Suprapubic skin (tissue), 4 donors: ENCODE results near the gene DDX5. TPM values are rescaled to one million over a fixed set of nuclear protein-coding genes. Genes with fewer than 3 reads are reported as not detected.
A peak's percentile ranks its signal among the peaks of the same experiment; 100 is the strongest.
"Not testable (repeated sequence)": the region's sequence is repeated elsewhere in the genome, so short reads cannot be mapped to it uniquely, and the experiment has no call there.

Experiments
- DNase-seq, 2 donors: peaks; one replicate each; pipeline ENCODE4 v3.0.0-alpha.2; 2019; ENCODE audit warnings: low spot score in 2 of 2
- H3K27ac ChIP-seq: fragments of 200-600 bp; sonication (generic); one replicate; pipeline ENCODE4 v1.5.1; 2019
- H3K27me3 ChIP-seq: fragments of 200-600 bp; sonication (generic); one replicate; pipeline ENCODE4 v1.5.1; 2019
- H3K36me3 ChIP-seq: fragments of 200-600 bp; sonication (generic); one replicate; pipeline ENCODE4 v1.5.1; 2019
- H3K4me1 ChIP-seq: fragments of 200-600 bp; sonication (generic); one replicate; pipeline ENCODE4 v1.5.1; 2019
- H3K4me3 ChIP-seq: fragments of 200-600 bp; sonication (generic); one replicate; pipeline ENCODE4 v1.5.1; 2019; ENCODE audit warnings: mild to moderate bottlenecking
- H3K9me3 ChIP-seq: fragments of 200-600 bp; sonication (generic); one replicate; pipeline ENCODE4 v1.5.1; 2019
- EP300 ChIP-seq: sonication (generic); formaldehyde crosslinking; IDR thresholded peaks from one replicate; pipeline ENCODE4 v1.6.1; 2017; ENCODE audit warnings: antibody characterized with exemption
- POLR2A ChIP-seq, 2 donors: fragments of 450-650 bp; IDR thresholded peaks; one replicate each; pipeline ENCODE4 v1.6.1; 2017; ENCODE audit warnings: antibody characterized with exemption in 2 of 2, mild to moderate bottlenecking in 2 of 2, moderate library complexity in 2 of 2
- POLR2AphosphoS5 ChIP-seq, 3 donors: sonication (generic); formaldehyde crosslinking; IDR thresholded peaks; one replicate each; pipeline ENCODE4 v1.6.1; 2017; ENCODE audit warnings: antibody characterized with exemption in 3 of 3
- WGBS: methylation state at CpG from one replicate; pipeline ENCODE4 v1.1.5; 2018; 5-methylcytosine and 5-hydroxymethylcytosine counted together
- total RNA-seq, 4 donors: library from RNA; depleted of rRNA; stranded (reverse); fragments of >200 nt; gene quantifications; one replicate each; pipeline ENCODE4 v1.1.0, GENCODE V29; 2016
- TF ChIP-seq, protein P1 (sequence below), 2 donors: fragments of 200-600 bp in 1 of 2; fragments of 450-650 bp in 1 of 2; sonication (generic) in 1 of 2; IDR thresholded peaks; one replicate each; pipeline ENCODE4 v1.5.1; 2016 to 2019; ENCODE audit warnings: antibody characterized with exemption in 2 of 2, mild to moderate bottlenecking in 1 of 2, moderate library complexity in 1 of 2

Gene DDX5
- total RNA-seq, 4 donors from 2014 or later = 532 to 1,402 (median 922) TPM

DNA sequence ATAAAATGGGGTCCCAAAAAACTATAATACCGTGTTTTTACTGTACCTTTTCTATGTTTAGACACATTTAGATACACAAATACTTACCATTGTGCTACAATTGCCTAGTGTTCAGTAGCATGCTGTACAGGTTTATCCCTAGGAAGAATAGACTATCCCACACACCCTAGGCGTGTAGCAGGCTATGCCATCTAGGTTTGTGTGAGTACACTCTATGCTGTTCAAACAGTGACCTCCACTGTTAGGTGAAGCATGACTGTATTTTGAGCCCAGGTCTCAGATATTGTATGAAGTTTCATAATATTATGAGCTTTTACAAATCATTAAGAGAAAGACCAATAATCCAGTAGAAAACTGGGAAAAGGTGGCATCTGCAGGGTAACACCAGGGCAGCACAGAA, 33.5 kb downstream of the DDX5 start:
- no peak for DNase-seq
- no peaks in the 10 kb centered on the region for H3K9me3 ChIP-seq
- no peaks in the 10 kb centered on the region for H3K36me3 ChIP-seq
- 91% methylated on average over 2 of the region's 2 CpGs for WGBS
- H3K27me3 ChIP-seq = no peaks in the 10 kb centered on the region
- H3K27ac ChIP-seq = no peak overlapping the region
- TF ChIP-seq, protein P1, sequence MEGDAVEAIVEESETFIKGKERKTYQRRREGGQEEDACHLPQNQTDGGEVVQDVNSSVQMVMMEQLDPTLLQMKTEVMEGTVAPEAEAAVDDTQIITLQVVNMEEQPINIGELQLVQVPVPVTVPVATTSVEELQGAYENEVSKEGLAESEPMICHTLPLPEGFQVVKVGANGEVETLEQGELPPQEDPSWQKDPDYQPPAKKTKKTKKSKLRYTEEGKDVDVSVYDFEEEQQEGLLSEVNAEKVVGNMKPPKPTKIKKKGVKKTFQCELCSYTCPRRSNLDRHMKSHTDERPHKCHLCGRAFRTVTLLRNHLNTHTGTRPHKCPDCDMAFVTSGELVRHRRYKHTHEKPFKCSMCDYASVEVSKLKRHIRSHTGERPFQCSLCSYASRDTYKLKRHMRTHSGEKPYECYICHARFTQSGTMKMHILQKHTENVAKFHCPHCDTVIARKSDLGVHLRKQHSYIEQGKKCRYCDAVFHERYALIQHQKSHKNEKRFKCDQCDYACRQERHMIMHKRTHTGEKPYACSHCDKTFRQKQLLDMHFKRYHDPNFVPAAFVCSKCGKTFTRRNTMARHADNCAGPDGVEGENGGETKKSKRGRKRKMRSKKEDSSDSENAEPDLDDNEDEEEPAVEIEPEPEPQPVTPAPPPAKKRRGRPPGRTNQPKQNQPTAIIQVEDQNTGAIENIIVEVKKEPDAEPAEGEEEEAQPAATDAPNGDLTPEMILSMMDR (IDR thresholded peaks at IDR 0.05) = no peak
- no peak for TF ChIP-seq POLR2AphosphoS5 (IDR thresholded peaks at IDR 0.05)
- TF ChIP-seq EP300 = no peak
- TF ChIP-seq POLR2A (IDR thresholded peaks at IDR 0.05) = no peak
- no peaks in the 10 kb centered on the region for H3K4me1 ChIP-seq
- H3K4me3 ChIP-seq = no peak overlapping the region

DNA sequence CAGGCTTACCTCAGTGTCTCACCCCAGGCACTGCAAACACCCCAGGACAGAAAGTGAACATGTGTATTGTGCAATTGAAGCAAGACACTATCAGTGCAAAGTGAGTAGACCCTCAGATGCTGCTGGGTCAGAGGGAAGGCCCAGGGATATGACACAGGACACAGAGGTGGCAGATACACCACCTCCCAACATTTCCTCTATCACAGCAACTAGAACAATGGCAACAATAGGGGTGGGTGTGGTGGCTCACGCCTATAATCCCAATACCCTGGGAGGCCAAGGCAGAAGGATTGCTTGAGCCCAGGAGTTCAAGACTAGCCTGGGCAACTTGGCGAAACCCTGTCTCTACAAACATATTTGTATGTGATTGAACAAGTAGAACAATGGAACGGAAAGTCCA, 34.6 kb downstream of the DDX5 start:
- no peak overlapping the region for H3K4me3 ChIP-seq
- DNase-seq = no peak
- H3K27me3 ChIP-seq = no peaks in the 10 kb centered on the region
- H3K36me3 ChIP-seq = no peaks in the 10 kb centered on the region
- WGBS = 96% methylated on average over 3 of the region's 3 CpGs
- no peaks in the 10 kb centered on the region for H3K4me1 ChIP-seq
- H3K9me3 ChIP-seq = no peaks in the 10 kb centered on the region
- no peak overlapping the region for H3K27ac ChIP-seq
- TF ChIP-seq EP300 = no peak

DNA sequence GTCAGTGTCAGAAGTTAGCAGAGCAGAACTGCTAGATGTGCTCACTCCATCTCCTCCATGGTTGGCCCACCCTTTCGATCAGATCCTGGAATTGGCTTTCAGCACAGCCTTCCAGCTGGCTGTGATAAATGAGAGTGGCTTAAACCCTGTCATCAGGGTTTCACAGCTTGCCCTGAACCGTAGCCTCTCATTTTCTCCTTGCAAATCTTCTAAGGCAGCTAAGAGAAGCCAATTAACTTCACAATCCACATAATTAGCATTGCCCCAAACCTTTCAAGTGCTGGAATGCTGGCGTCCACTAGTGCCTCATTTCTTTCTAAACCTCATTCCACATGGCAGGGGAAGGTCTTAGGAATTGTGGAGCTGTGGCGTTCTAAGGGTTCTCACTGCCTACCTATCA, 35.5 kb downstream of the DDX5 start:
- H3K4me3 ChIP-seq = no peak overlapping the region
- TF ChIP-seq, protein P1 (IDR thresholded peaks at IDR 0.05) = no peak
- no peaks in the 10 kb centered on the region for H3K27me3 ChIP-seq
- no peaks in the 10 kb centered on the region for H3K9me3 ChIP-seq
- no peaks in the 10 kb centered on the region for H3K36me3 ChIP-seq
- WGBS = 76% methylated on average over 4 of the region's 4 CpGs
- DNase-seq = no peak
- H3K4me1 ChIP-seq = no peaks in the 10 kb centered on the region
- no peak overlapping the region for H3K27ac ChIP-seq

DNA sequence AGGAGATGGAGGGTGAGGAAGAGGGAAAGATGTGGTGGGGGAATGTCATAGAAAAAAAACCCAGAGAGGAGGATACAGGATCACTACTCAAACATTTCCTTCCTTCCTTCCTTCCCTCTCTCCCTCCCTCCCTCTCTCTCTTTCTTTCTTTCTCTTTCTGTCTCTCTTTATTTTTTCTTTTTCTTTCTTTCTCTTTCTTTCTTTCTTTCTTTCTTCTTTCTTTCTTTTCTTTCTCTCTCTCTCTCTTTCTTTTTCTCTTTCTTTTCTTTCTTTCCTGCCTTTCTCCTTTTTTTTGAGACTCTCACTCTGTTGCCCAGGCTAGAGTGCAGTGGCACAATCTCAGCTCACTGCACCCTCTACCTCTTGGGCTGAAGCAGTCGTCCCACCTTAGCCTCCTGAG, 39.3 kb downstream of the DDX5 start:
- H3K27me3 ChIP-seq, H3K9me3 ChIP-seq, DNase-seq, H3K4me1 ChIP-seq, H3K36me3 ChIP-seq, H3K4me3 ChIP-seq, H3K27ac ChIP-seq: not testable (repeated sequence)
- 84% methylated on average over 1 of the region's 1 CpG for WGBS

DNA sequence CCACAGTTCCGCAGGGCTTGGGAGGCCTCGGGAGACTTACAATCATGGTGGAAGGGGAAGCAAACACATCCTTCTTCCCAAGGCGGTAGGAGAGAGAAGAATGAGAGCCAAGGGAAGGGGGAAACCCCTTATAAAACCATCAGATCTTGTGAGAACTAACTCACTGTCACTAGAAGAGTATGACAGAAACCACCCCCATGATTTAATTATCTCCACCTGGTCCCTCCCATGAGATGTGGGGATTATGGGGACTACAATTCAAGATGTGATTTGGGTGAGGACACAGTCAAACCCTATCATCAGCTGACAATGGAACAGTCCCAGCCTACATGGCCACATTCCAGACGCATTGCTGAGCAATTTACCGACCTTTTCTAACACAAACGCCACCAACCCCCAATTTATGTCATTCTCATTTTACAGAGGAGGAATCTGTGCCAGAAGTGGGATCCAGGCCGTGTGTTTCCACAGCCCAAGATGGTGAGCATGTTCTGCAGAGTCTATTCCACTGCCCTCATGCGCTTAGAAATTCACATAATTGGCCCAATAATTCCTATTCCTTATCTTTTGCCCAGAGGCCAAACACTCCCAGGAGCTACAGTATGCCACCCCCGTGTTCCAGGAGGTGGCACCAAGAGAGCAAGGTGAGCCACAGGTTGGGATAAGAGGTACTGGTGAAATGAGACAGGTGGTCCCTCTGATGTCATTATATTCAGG, 39.9 kb downstream of the DDX5 start:
- Histone ChIP-seq H3K27ac (no peak overlapping the region), H3K4me3 (no peak overlapping the region), H3K27me3 (no peaks in the 10 kb centered on the region), H3K4me1 (no peaks in the 10 kb centered on the region), H3K36me3 (no peaks in the 10 kb centered on the region), H3K9me3 (no peaks in the 10 kb centered on the region)
- DNase-seq = peak in 1 of 2 donors; percentile 35
- TF ChIP-seq POLR2AphosphoS5 (IDR thresholded peaks at IDR 0.05) (no peak), POLR2A (IDR thresholded peaks at IDR 0.05) (no peak), EP300 (no peak)
- TF ChIP-seq, protein P1 (IDR thresholded peaks at IDR 0.05) = no peak
- 68% methylated on average over 9 of the region's 9 CpGs for WGBS

DNA sequence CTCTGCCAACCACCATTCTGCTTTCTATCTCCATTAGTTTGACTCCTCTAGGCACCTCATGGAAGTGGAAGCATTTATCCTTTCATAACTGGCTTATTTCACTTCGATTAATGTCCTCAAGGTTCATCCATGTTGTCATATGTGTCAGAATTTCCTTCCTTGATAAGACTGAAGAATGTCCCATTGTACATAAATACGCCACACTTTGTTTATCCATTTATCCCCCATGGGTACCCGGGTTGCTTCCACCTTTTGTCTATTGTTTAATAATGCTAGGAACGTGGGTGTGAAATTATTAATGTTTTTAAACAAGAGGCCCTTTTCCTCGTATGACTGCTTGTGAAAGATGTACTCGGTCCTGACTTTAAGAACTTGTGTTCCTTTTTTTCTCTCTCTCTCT, 44.3 kb downstream of the DDX5 start:
- no peak for TF ChIP-seq POLR2A (IDR thresholded peaks at IDR 0.05)
- no peak overlapping the region for H3K27ac ChIP-seq
- no peaks in the 10 kb centered on the region for H3K9me3 ChIP-seq
- no peaks in the 10 kb centered on the region for H3K27me3 ChIP-seq
- no peaks in the 10 kb centered on the region for H3K4me1 ChIP-seq
- H3K36me3 ChIP-seq = no peaks in the 10 kb centered on the region
- no peak for DNase-seq
- WGBS = 66% methylated on average over 6 of the region's 6 CpGs
- H3K4me3 ChIP-seq = no peak overlapping the region

DNA sequence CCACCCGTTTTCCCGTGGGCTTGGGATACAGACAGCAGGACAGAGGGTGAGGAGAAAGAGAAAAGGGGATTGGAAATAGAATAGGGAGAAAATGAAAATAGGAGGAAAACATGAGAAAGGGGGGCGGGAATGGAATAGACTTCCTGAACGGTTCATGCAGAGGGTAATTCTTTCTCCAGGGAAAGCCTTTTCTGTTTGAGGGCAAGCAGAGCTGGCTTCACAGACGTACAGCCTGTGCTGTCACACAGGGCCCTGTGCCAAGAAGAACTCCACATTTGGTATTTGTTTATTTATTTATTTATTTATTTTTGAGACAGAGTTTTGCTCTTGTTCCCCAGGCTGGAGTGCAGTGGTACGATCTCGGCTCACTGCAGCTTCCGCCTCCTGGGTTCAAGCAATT, 45.1 kb downstream of the DDX5 start:
- H3K4me1 ChIP-seq = no peaks in the 10 kb centered on the region
- H3K4me3 ChIP-seq = no peak overlapping the region
- H3K36me3 ChIP-seq = no peaks in the 10 kb centered on the region
- no peaks in the 10 kb centered on the region for H3K27me3 ChIP-seq
- DNase-seq = no peak
- TF ChIP-seq EP300 = no peak
- TF ChIP-seq POLR2AphosphoS5 (IDR thresholded peaks at IDR 0.05) = no peak
- TF ChIP-seq, protein P1 (IDR thresholded peaks at IDR 0.05) = no peak
- TF ChIP-seq POLR2A (IDR thresholded peaks at IDR 0.05) = no peak
- H3K27ac ChIP-seq = no peak overlapping the region
- 75% methylated on average over 8 of the region's 8 CpGs for WGBS
- H3K9me3 ChIP-seq = no peaks in the 10 kb centered on the region

DNA sequence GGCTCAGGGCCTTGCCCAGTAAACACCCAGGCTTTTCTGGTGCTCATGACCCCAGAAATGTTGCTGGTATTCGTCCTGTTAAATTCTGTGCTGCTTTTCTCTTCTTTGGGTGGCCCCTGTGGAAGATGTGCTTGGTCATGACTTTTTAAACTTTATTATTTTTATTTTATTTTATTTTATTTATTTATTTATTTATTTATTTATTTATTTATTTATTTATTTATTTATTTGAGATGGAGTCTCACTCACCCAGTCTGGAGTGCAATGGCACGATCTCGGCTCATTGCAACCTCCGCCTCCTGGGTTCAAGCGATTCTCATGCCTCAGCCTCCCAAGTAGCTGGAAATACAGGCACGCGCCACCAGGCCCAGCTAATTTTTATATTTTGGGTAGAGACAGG, 46.3 kb downstream of the DDX5 start:
- not testable (repeated sequence) for H3K9me3 ChIP-seq, H3K4me1 ChIP-seq, H3K36me3 ChIP-seq, H3K4me3 ChIP-seq, H3K27ac ChIP-seq, DNase-seq, H3K27me3 ChIP-seq
- WGBS = 96% methylated on average over 7 of the region's 7 CpGs
